GM23248 (cell line): Measurements from ENCODE around the gene RAB27A.

Source experiments
- EZH2 ChIP-seq: fragments of 200-600 bp; sonication (generic); IDR thresholded peaks from 2 replicates; pipeline ENCODE4 v1.6.1; 2018; ENCODE audit warnings: antibody characterized with exemption, mild to moderate bottlenecking; ENCODE audit not compliant: insufficient read depth, poor library complexity, severe bottlenecking
- EZH2phosphoT487 ChIP-seq: fragments of 200-600 bp; sonication (generic); IDR thresholded peaks from 2 replicates; pipeline ENCODE4 v1.6.1; 2018; ENCODE audit warnings: antibody characterized with exemption, moderate library complexity, mild to moderate bottlenecking, low read depth; ENCODE audit not compliant: insufficient read depth

DNA sequence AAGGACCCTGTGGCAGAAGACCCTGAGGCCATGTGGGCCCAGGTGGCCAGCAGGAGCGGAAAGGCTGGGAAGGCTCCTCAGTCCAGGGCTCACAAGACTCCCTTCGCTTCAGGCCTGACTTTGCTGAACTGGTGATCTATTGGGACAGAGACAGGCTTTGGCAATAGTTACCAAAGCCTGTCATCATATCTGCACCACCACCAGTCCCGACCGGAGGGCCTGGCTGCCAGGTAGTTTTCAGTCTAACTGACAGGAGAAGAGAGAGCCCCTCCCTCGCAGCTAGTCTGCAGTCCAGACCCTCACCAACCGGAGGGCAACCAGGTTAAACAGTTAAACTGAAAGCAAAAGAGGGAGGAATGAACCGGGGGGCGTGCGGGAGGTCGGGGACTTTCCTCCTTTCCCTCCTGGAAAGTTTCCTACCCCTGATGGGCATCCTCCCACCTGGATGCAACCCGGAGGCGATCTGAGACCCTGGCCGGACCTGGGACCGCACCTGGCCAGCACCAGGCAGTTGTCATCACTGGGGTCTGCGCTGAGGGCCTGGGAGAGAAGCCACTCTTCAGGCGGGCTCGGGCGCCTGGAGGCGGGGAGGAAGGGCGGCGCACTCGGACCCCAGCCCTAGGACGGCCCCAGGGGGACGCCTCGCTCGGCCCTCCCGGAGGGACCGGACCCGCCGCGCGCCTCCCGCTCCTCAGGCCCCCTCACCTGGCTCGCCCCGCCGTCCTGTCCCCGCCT is 435 bp downstream of the RAB27A start:
- TF ChIP-seq EZH2phosphoT487 (no peak), EZH2 (no peak)
